Chondrocyte (in vitro differentiated cells): ENCODE data around the gene TAF6. TPM values are rescaled to one million over a fixed set of nuclear protein-coding genes. Genes with fewer than 3 reads are reported as not detected.

Experiments used
- DNase-seq: peaks from one replicate; pipeline ENCODE4 v3.0.0; 2021; ENCODE audit warnings: mixed read lengths, low spot score
- H3K27ac Mint-ChIP-seq: one replicate; pipeline ENCODE4 v1.8.0; 2021; ENCODE audit warnings: mild to moderate bottlenecking, moderate library complexity, mixed read lengths; ENCODE audit not compliant: unreplicated experiment
- H3K27me3 Mint-ChIP-seq: 2 replicates; pipeline ENCODE4 v1.8.0; 2021; ENCODE audit warnings: low read depth, mixed read lengths
- H3K36me3 Mint-ChIP-seq: 2 replicates; pipeline ENCODE4 v1.8.0; 2021; ENCODE audit warnings: low read depth, mixed read lengths
- H3K4me1 Mint-ChIP-seq: 2 replicates; pipeline ENCODE4 v1.8.0; 2021; ENCODE audit warnings: low read depth, mild to moderate bottlenecking, mixed read lengths
- H3K4me3 Mint-ChIP-seq: one replicate; pipeline ENCODE4 v1.8.0; 2021; ENCODE audit warnings: mild to moderate bottlenecking, moderate library complexity, mixed read lengths; ENCODE audit not compliant: unreplicated experiment
- H3K9me3 Mint-ChIP-seq: 2 replicates; pipeline ENCODE4 v1.8.0; 2021; ENCODE audit warnings: low read depth, mixed read lengths
- total RNA-seq: library from RNA; stranded (reverse); gene quantifications from 3 replicates; pipeline ENCODE4 v1.2.1, GENCODE V29; 2021
- TF ChIP-seq, protein P1 (sequence below): fragments of 200-600 bp; sonication (generic); IDR thresholded peaks from 2 replicates; pipeline ENCODE4 v1.5.0; 2021; ENCODE audit warnings: antibody characterized with exemption, mild to moderate bottlenecking, moderate library complexity

The TAF6 gene
- total RNA-seq, 1 donor from 2014 or later, result 54.9 TPM

GRCh38 chr7:100154651-100155491 is 35.7 kb upstream of the TAF6 start:
- Mint-ChIP-seq H3K36me3 (peaks cover 7% of the 10 kb centered on the region), H3K27me3 (no peaks in the 10 kb centered on the region), H3K9me3 (no peaks in the 10 kb centered on the region), H3K4me3 (no peak overlapping the region), H3K4me1 (peaks cover 35% of the 10 kb centered on the region), H3K27ac (peak overlapping the region; percentile 45)
- TF ChIP-seq, protein P1, sequence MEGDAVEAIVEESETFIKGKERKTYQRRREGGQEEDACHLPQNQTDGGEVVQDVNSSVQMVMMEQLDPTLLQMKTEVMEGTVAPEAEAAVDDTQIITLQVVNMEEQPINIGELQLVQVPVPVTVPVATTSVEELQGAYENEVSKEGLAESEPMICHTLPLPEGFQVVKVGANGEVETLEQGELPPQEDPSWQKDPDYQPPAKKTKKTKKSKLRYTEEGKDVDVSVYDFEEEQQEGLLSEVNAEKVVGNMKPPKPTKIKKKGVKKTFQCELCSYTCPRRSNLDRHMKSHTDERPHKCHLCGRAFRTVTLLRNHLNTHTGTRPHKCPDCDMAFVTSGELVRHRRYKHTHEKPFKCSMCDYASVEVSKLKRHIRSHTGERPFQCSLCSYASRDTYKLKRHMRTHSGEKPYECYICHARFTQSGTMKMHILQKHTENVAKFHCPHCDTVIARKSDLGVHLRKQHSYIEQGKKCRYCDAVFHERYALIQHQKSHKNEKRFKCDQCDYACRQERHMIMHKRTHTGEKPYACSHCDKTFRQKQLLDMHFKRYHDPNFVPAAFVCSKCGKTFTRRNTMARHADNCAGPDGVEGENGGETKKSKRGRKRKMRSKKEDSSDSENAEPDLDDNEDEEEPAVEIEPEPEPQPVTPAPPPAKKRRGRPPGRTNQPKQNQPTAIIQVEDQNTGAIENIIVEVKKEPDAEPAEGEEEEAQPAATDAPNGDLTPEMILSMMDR, result no peak
- DNase-seq, result no peak

DNA sequence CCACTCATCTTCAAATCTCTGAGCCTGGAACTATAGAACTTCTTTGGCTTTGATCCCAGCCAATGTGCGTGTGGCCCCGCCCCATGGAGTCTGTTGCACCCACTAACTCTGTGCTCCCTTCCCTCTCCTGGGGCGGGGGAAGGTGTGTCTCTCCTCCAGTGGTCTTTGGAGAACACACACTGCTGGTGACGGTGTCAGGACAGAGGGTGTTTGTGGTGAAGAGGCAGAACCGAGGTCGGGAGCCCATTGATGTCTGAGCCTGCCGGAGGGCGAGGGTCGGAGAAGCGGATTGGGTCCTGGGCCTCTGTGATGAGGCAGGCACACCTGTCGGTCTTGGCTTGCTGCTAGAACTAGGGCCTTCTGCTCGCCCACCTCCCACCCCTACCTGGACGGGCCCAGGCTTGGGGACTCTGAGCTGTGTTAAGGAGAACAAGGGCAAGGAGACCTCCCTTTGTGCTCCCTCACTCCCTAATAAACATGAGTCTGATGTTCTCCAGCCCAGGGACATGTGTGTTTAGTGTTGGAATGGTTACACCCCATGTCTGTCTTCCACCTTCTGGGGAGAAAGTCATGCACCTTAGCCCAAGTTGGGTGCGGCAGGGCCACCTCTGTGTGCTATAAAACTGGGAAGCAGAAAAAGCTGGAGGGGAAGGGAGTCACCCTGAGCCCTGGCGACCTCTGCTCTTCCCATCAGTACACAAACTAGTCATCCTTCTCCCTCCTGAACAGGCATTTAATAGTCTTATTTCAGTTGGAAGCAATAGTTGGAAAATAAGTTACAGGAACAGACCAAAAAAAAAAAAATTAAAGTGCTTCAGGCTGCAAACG is 34.8 kb upstream of the TAF6 start:
- Mint-ChIP-seq H3K9me3 (no peaks in the 10 kb centered on the region), H3K27me3 (no peaks in the 10 kb centered on the region), H3K36me3 (peaks cover 7% of the 10 kb centered on the region), H3K4me1 (peaks cover 38% of the 10 kb centered on the region), H3K27ac (peak overlapping the region; percentile 45), H3K4me3 (no peak overlapping the region)
- TF ChIP-seq, protein P1, result no peak
- no peak for DNase-seq

GRCh38 chr7:100152937-100153666 is 33.9 kb upstream of the TAF6 start:
- Mint-ChIP-seq H3K4me1 (peaks cover 43% of the 10 kb centered on the region), H3K9me3 (no peaks in the 10 kb centered on the region), H3K27me3 (no peaks in the 10 kb centered on the region), H3K4me3 (no peak overlapping the region), H3K36me3 (peaks cover 9% of the 10 kb centered on the region), H3K27ac (no peak overlapping the region)
- TF ChIP-seq, protein P1, result no peak
- DNase-seq, result no peak

- DNase-seq, result no peak
- TF ChIP-seq, protein P1, result no peak
- Mint-ChIP-seq H3K27ac (peak overlapping the region; percentile 49), H3K4me1 (peaks cover 39% of the 10 kb centered on the region), H3K9me3 (no peaks in the 10 kb centered on the region), H3K36me3 (peaks cover 9% of the 10 kb centered on the region), H3K4me3 (no peak overlapping the region), H3K27me3 (no peaks in the 10 kb centered on the region)
These were observed 33.2 kb upstream of the TAF6 start for GRCh38 chr7:100152404-100152803.
